GM18861 (cell line): ENCODE results near the gene LANCL1.

Experiments
- ATAC-seq: cut with Tn5 transposase; IDR thresholded peaks from one replicate; pipeline ENCODE4 v1.9.1; 2021; ENCODE audit not compliant: unreplicated experiment

The LANCL1 gene

DNA sequence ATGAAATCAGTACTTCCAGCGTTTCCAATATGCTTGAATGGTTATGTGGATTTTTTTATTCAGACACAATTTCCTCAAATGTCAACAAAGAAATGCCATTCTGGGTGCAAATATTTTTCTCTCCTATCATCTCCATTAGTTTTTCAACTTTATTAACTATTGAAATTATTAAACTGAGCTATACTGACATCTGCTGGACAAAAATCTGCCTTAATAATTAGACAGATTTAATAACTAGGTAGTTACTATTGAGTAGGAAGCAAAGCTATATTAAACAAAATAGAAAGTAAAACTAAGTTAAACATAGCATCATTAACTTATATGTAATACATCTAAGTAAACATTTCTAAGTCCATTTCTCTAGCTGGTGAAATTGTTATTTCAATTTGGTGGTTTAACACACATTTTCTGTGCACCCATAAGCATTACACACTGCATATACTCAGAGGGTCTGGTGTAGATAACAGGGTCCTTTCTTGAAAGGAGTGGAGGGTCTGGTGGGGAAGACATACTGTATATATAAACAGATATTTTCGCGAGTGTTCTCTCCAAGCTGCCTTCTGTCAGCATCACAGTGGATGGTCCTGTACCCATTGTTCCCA is 77.0 kb downstream of the LANCL1 start:
- peak; percentile 71 for ATAC-seq

DNA sequence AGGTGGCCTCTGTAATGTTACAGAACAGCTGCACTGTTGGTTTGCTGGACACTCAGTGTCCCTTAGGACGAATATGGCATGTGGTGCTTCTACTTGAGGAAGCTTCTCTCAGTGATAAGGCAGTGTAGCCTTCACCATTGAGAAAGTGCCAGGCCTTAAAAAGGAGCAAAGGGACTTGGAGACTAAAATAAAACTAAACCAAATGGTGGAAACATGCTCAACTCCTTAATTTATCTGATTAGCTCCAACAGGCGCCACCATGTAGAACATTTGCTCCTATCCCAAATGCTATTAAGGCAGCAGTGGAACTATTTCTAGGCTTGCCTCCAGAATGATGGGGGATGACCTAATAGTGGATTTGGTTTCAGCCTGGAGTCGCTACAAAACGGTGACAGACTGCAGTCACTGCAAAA is 84.1 kb downstream of the LANCL1 start:
- ATAC-seq, result no peak

DNA sequence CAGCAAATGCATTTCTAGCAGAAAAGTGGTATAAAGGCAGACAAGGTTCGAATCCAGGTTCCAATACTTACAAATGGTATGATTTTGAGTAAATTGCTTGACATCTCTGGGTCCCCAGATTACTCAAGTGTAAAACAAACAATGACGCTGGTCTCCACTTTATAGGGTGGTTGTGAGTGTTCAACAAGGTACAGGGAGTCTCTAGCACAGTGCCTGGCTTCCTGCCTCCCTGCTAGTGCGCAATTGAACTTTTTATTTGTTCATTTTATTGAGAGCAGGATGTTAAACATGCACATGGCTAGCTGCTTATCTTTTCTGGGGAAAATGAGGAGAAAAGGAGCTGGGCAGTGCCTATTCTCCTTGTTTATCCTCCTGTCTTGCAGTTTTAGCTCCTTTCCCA is 86.7 kb downstream of the LANCL1 start:
- no peak for ATAC-seq

DNA sequence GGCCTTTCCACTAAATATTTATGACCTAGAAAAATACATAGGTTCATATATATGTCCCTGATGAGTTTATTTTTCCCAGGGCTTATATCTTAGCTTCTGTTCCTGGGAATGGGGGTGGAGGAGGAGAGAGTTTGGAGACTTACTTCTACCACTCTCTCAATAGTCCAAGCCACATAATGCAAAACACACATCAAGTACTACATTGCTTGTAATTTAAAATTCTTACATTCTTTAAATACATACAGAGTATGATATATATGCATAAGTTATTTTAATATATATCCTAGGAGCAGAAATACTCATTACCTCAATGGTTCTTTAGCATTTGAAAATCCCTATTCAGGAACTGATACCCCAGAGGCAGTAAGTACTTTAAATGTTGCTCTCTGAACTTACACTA is 88.4 kb downstream of the LANCL1 start:
- ATAC-seq, result no peak

DNA sequence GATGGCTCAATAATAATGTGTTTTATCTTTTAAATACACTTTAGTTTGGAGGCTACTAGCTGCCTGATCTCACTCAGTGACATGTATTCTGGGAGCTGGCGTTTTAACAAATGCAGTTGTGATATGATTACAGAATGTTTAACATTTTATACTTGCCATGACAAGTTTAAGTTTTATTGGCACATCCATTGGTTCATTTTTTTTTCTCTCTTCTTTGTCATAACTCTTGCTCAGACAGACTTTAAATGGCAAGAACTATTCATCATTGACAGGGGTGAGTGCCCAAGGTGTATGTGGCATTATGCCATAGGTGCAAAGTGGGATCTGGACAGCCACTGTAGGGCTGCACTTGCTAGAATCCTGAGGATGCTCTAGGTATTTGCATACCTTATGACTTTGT is 89.5 kb downstream of the LANCL1 start:
- ATAC-seq, result no peak
